Prostate gland (tissue), 2 donors: ENCODE data around the gene FER. TPM values are rescaled to one million over a fixed set of nuclear protein-coding genes. Genes with fewer than 3 reads are reported as not detected.

Experiments
- DNase-seq: peaks from one replicate; pipeline ENCODE4 v3.0.0-alpha.2; 2019; ENCODE audit warnings: low spot score
- H3K27ac ChIP-seq, 2 donors: fragments of 200-600 bp; sonication (generic); 2 replicates each; pipeline ENCODE4 v1.5.1; 2017 to 2019
- H3K27me3 ChIP-seq: fragments of 200-600 bp; sonication (generic); replicated peaks from 2 replicates; pipeline ENCODE4 v1.5.1; 2019; ENCODE audit not compliant: insufficient read depth
- H3K36me3 ChIP-seq, 2 donors: fragments of 200-600 bp; sonication (generic); 1 replicate in 1 of 2; 2 replicates in 1 of 2; pipeline versions ENCODE4 v1.5.1 to v1.8.1; 2017 to 2019
- H3K4me1 ChIP-seq: fragments of 200-600 bp; sonication (generic); replicated peaks from 2 replicates; pipeline ENCODE4 v1.5.1; 2019
- H3K4me3 ChIP-seq, 2 donors: fragments of 200-600 bp; sonication (generic); 2 replicates each; pipeline ENCODE4 v1.5.1; 2017 to 2019
- H3K9me3 ChIP-seq: fragments of 200-600 bp; sonication (generic); 2 replicates; pipeline ENCODE4 v1.5.1; 2017
- POLR2A ChIP-seq: fragments of 450-650 bp; IDR thresholded peaks from one replicate; pipeline ENCODE4 v1.6.1; 2016; ENCODE audit warnings: antibody characterized with exemption, mild to moderate bottlenecking
- POLR2AphosphoS5 ChIP-seq: sonication (generic); formaldehyde crosslinking; IDR thresholded peaks from one replicate; pipeline ENCODE4 v1.6.1; 2017; ENCODE audit warnings: antibody characterized with exemption
- WGBS: methylation state at CpG from one replicate; pipeline ENCODE4 v1.1.5; 2018; 5-methylcytosine and 5-hydroxymethylcytosine counted together
- intact Hi-C: fragments of 100-400 bp; cut with DNase I; formaldehyde crosslinking; loops from one replicate; pipeline ENCODE4 v1.14.2; 2022
- total RNA-seq, 2 donors: library from RNA; depleted of rRNA; stranded (reverse); fragments of >200 nt; gene quantifications; one replicate each; pipeline ENCODE4 v1.1.0, GENCODE V29; 2016
- TF ChIP-seq, protein P1 (sequence below), 4 experiments: fragments of 200-600 bp in 2 of 4; fragments of 450-650 bp in 2 of 4; sonication (generic) in 2 of 4; IDR thresholded peaks; 1 replicate in 3 of 4; 2 replicates in 1 of 4; pipeline ENCODE4 v1.5.1; 2016 to 2019; ENCODE audit warnings: antibody characterized with exemption in 4 of 4, mild to moderate bottlenecking in 2 of 4, moderate library complexity in 2 of 4

The FER gene
- total RNA-seq, 2 donors from 2014 or later = 9.1 to 36.0 TPM

- TF ChIP-seq POLR2A (no peak), POLR2AphosphoS5 (no peak)
- TF ChIP-seq, protein P1, sequence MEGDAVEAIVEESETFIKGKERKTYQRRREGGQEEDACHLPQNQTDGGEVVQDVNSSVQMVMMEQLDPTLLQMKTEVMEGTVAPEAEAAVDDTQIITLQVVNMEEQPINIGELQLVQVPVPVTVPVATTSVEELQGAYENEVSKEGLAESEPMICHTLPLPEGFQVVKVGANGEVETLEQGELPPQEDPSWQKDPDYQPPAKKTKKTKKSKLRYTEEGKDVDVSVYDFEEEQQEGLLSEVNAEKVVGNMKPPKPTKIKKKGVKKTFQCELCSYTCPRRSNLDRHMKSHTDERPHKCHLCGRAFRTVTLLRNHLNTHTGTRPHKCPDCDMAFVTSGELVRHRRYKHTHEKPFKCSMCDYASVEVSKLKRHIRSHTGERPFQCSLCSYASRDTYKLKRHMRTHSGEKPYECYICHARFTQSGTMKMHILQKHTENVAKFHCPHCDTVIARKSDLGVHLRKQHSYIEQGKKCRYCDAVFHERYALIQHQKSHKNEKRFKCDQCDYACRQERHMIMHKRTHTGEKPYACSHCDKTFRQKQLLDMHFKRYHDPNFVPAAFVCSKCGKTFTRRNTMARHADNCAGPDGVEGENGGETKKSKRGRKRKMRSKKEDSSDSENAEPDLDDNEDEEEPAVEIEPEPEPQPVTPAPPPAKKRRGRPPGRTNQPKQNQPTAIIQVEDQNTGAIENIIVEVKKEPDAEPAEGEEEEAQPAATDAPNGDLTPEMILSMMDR (IDR thresholded peaks at IDR 0.05) = no peak
- Histone ChIP-seq H3K27ac (no peak overlapping the region), H3K27me3 (no peaks in the 10 kb centered on the region), H3K4me1 (no peaks in the 10 kb centered on the region), H3K36me3 (no peaks in the 10 kb centered on the region), H3K9me3 (no peaks in the 10 kb centered on the region), H3K4me3 (no peak overlapping the region)
- intact Hi-C loops = no loop called here
- no peak for DNase-seq
Measured at GRCh38 chr5:109143031-109143430, 395.3 kb downstream of the FER start.

GRCh38 chr5:109145139-109145538 is 397.4 kb downstream of the FER start:
- intact Hi-C loops = no loop called here
- Histone ChIP-seq H3K27ac (no peak overlapping the region), H3K27me3 (no peaks in the 10 kb centered on the region), H3K9me3 (no peaks in the 10 kb centered on the region), H3K36me3 (no peaks in the 10 kb centered on the region), H3K4me3 (no peak overlapping the region), H3K4me1 (no peaks in the 10 kb centered on the region)
- DNase-seq = no peak
- TF ChIP-seq POLR2A (no peak), POLR2AphosphoS5 (no peak)
- TF ChIP-seq, protein P1 (IDR thresholded peaks at IDR 0.05) = no peak
- 96% methylated on average over 1 of the region's 1 CpG for WGBS

DNA sequence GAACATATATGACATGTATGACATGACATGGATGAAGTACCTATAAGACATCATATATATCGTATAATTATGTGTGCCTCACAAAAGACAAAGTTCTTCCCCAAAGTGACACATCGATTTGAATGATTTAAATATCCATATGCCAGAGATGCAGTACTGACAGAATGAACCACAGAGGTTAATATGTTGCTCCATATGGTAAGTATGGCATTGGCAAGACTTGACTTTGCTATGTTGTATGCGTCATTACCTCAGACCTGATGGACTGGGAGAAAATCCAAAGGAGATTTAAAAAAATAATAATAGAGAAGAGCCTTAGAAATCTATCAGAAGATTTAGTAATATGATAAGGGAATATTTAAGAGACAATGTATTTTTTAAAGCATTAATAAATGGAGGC is 398.9 kb downstream of the FER start:
- no peaks in the 10 kb centered on the region for H3K27me3 ChIP-seq
- no peaks in the 10 kb centered on the region for H3K36me3 ChIP-seq
- 96% methylated on average over 3 of the region's 3 CpGs for WGBS
- H3K27ac ChIP-seq = no peak overlapping the region
- no peak for TF ChIP-seq POLR2AphosphoS5
- TF ChIP-seq POLR2A = no peak
- TF ChIP-seq, protein P1 (IDR thresholded peaks at IDR 0.05) = no peak
- no peaks in the 10 kb centered on the region for H3K9me3 ChIP-seq
- intact Hi-C loops = no loop called here
- no peak for DNase-seq
- H3K4me3 ChIP-seq = no peak overlapping the region
- H3K4me1 ChIP-seq = no peaks in the 10 kb centered on the region

DNA sequence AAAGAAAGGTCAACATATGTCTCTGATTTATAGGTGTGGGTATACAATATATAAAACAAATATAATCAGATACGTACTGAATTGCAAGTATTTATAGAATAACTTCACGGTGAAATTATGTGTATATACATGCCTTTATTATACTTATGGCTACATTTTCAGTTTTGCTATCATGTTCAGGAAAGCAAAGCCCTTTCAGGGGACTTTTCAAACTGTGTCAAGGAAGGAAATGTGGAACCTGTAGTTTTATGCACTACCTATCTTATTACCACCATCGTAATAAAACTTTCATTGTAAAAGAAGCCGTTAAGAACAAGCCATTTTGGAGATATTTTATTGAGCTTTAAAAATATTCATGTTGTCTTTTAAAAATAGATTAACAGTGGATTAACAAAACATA is 404.9 kb downstream of the FER start:
- Histone ChIP-seq H3K4me3 (no peak overlapping the region), H3K9me3 (no peaks in the 10 kb centered on the region), H3K27ac (no peak overlapping the region), H3K27me3 (no peaks in the 10 kb centered on the region), H3K4me1 (no peaks in the 10 kb centered on the region), H3K36me3 (no peaks in the 10 kb centered on the region)
- intact Hi-C loops = no loop called here
- DNase-seq = no peak
- 37% methylated on average over 4 of the region's 4 CpGs for WGBS
- TF ChIP-seq POLR2AphosphoS5 = no peak

GRCh38 chr5:109155625-109156024 is 407.9 kb downstream of the FER start:
- no peaks in the 10 kb centered on the region for H3K36me3 ChIP-seq
- TF ChIP-seq, protein P1 (IDR thresholded peaks at IDR 0.05) = no peak
- TF ChIP-seq POLR2AphosphoS5 (no peak), POLR2A (no peak)
- H3K27me3 ChIP-seq = no peaks in the 10 kb centered on the region
- no peak overlapping the region for H3K27ac ChIP-seq
- intact Hi-C loops = no loop called here
- H3K9me3 ChIP-seq = no peaks in the 10 kb centered on the region
- no peak for DNase-seq
- H3K4me1 ChIP-seq = no peaks in the 10 kb centered on the region
- no peak overlapping the region for H3K4me3 ChIP-seq
